K562 (cell line): ENCODE measurements around the gene SLC5A3. TPM values are rescaled to one million over a fixed set of nuclear protein-coding genes. Genes with fewer than 3 reads are reported as not detected.

Source experiments
- BHLHE40 ChIP-seq: IDR thresholded peaks from 2 replicates; pipeline ENCODE4 v1.6.1; 2011; ENCODE audit warnings: low read length, improper control_type of control experiment
- EGR1 ChIP-seq: fragments of 450-650 bp; conservative IDR thresholded peaks from 2 replicates; pipeline ENCODE4 v1.6.1; 2017; ENCODE audit warnings: mild to moderate bottlenecking
- HLTF ChIP-seq: fragments of 450-650 bp; IDR thresholded peaks from 2 replicates; pipeline ENCODE4 v1.6.1; 2016
- PHF20 ChIP-seq: fragments of 450-650 bp; IDR thresholded peaks from 2 replicates; pipeline ENCODE4 v1.6.1; 2018; ENCODE audit not compliant: partially characterized antibody
- PML ChIP-seq: IDR thresholded peaks from 2 replicates; pipeline ENCODE4 v1.6.1; 2012; ENCODE audit warnings: low read length, inconsistent platforms
- POLR3A ChIP-seq: IDR thresholded peaks from 2 replicates; pipeline ENCODE4 v1.6.1; 2011; ENCODE audit warnings: borderline replicate concordance, mild to moderate bottlenecking, moderate library complexity; ENCODE audit not compliant: insufficient read length, insufficient read depth; ENCODE audit errors: extremely low read depth
- PRMT5 ChIP-seq: sonication (generic); formaldehyde crosslinking; IDR thresholded peaks from 2 replicates; pipeline ENCODE4 v1.5.0; 2020; ENCODE audit warnings: missing genetic modification reagents
- RAD21 ChIP-seq, 2 experiments: fragments of 250-450 bp in 1 of 2; fragments of 450-650 bp in 1 of 2; sonication (Bioruptor Pico) in 1 of 2; formaldehyde crosslinking in 1 of 2; IDR thresholded peaks in 1 of 2; conservative IDR thresholded peaks in 1 of 2; 2 replicates each; pipeline versions ENCODE4 v1.4.0 to v1.8.0; 2020 to 2022; ENCODE audit warnings: mild to moderate bottlenecking in 2 of 2, moderate library complexity in 1 of 2
- SIN3A ChIP-seq, 2 experiments: fragments of 150-350 bp in 1 of 2; IDR thresholded peaks; 2 replicates each; pipeline ENCODE4 v1.6.1; 2011 to 2016; ENCODE audit warnings: borderline replicate concordance in 2 of 2, low read depth in 2 of 2, low read length in 2 of 2, mild to moderate bottlenecking in 2 of 2, moderate library complexity in 2 of 2; ENCODE audit not compliant: control insufficient read depth in 1 of 2
- SMAD4 ChIP-seq: fragments of 250-450 bp; sonication (Bioruptor Pico); conservative IDR thresholded peaks from 2 replicates; pipeline ENCODE4 v1.8.0; 2021; ENCODE audit warnings: inconsistent platforms, mild to moderate bottlenecking, moderate library complexity
- SNRNP70 ChIP-seq: fragments of 200-400 bp; formaldehyde crosslinking; optimal IDR thresholded peaks from 2 replicates; pipeline ENCODE3; 2017; ENCODE audit warnings: low read depth, low read length
- STAG1 ChIP-seq: sonication (generic); formaldehyde crosslinking; IDR thresholded peaks from 2 replicates; pipeline ENCODE4 v1.5.0; 2020; ENCODE audit warnings: missing genetic modification reagents, borderline replicate concordance
- SUPT5H ChIP-seq: fragments of 450-650 bp; IDR thresholded peaks from 2 replicates; pipeline ENCODE4 v1.6.1; 2016
- TEAD2 ChIP-seq: fragments of 450-650 bp; IDR thresholded peaks from 2 replicates; pipeline ENCODE4 v1.6.1; 2016; ENCODE audit warnings: missing genetic modification characterization, control low read depth, missing compliant biosample characterization
- ZNF584 ChIP-seq: fragments of 200-800 bp; sonication (Bioruptor generic); IDR thresholded peaks from 2 replicates; pipeline ENCODE4 v1.6.1; 2016; ENCODE audit warnings: low read depth, mild to moderate bottlenecking, missing genetic modification characterization, missing compliant biosample characterization
- polyA plus RNA-seq, 8 experiments: library from polyadenylated mRNA; depleted of rRNA in 4 of 8; stranded (reverse) in 5 of 8; unstranded in 3 of 8; fragments of >200 nt; fragmentation: Nextera tagmentation in 2 of 8; fragmentation: Illumina TruSeq in 1 of 8; extraction: Ambion mirVana in 2 of 8; extraction: Trizol in 1 of 8; gene quantifications; 2 replicates each; pipeline versions ENCODE4 v1.2.1 to v1.2.3, GENCODE V29; 2011 to 2014; ENCODE audit warnings: inconsistent platforms in 1 of 8, missing spikeins in 1 of 8
- total RNA-seq, 7 experiments: library from RNA; depleted of rRNA in 6 of 7; stranded (reverse); fragments of >200 nt in 6 of 7; fragmentation: Illumina TruSeq in 2 of 7; extraction: Trizol in 2 of 7; gene quantifications; 2 replicates each; pipeline versions ENCODE4 v1.2.1 to v1.2.3, GENCODE V29; 2011 to 2021; ENCODE audit warnings: low replicate concordance in 1 of 7
- TF ChIP-seq, protein P1 (sequence below): sonication (generic); formaldehyde crosslinking; IDR thresholded peaks from 2 replicates; pipeline ENCODE4 v1.8.0; 2022; ENCODE audit warnings: missing genetic modification reagents, mild to moderate bottlenecking, moderate library complexity, borderline replicate concordance
- TF ChIP-seq, protein P2 (sequence below): sonication (generic); formaldehyde crosslinking; IDR thresholded peaks from 2 replicates; pipeline ENCODE4 v1.8.0; 2023; ENCODE audit warnings: mild to moderate bottlenecking, missing genetic modification reagents
- TF ChIP-seq, protein P3 (sequence below): sonication (generic); formaldehyde crosslinking; IDR thresholded peaks from 2 replicates; pipeline ENCODE4 v1.8.1; 2023; ENCODE audit warnings: mild to moderate bottlenecking, missing genetic modification reagents
- TF ChIP-seq, protein P4 (sequence below): sonication (generic); formaldehyde crosslinking; IDR thresholded peaks from 2 replicates; pipeline ENCODE4 v1.8.1; 2023; ENCODE audit warnings: mild to moderate bottlenecking, missing genetic modification reagents

Gene SLC5A3
- total and polyA plus RNA-seq, 9 of the 15 experiments (the other 6 are each of a cell fraction or from before 2014, with no cell fraction given), result 2.9 to 20.6 (median 9.0) TPM

DNA sequence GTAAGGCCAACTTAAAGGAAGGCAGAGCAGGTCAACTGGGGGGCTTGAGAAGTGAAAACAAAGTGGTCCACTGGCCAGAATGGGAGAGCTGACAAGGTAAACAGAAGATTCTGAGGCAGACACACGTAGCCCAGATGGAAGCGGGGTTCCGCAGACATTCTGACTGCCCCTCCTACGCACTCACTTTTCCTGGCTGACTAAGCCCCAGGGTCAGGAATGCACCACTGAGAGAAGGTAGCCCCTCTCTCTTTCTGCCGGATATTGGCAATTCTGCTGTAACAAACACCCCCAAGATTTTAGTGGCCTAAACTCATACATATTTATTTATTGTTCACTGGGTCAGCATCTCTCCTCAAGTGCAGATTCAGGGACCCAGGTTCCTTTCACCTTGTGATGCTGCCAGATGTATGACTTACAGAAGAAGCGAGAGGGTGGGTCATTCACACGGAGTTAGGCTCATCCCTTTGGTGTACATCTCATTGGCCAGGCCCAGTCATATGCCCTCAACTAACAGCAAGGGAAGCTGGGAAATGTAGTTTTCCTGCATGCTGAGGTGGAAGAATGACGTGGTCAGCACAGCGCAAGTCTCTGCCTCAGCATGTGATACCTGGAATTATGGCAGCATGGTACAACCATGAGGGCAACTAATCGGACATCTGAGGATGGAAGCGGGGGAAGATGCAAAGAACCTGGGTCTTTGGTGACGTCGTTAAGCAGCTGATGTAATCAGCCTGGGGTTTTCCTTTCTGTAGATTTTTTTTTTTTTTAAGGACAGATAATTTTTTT, 43.4 kb upstream of the SLC5A3 start (continued):
- TF ChIP-seq SNRNP70 (no peak), SUPT5H (no peak), ZNF584 (CRISPR knock-in tag) (no peak), STAG1 (CRISPR knock-in tag) (no peak), HLTF (no peak), SIN3A (IDR thresholded peaks at IDR 0.05; ENCODE audit: borderline replicate concordance in 2 of 2, control insufficient read depth in 1 of 2, low read depth in 2 of 2, low read length in 2 of 2) (no peak), BHLHE40 (peak; percentile 30; the same call in 1 of the 2 replicates), EGR1 (0 out of 2 replicates have a peak, but pooled peaks have one; percentile 3), PHF20 (no peak), POLR3A (no peak), PRMT5 (CRISPR knock-in tag) (no peak), SMAD4 (CRISPR knock-in tag) (0 out of 2 replicates have a peak, but pooled peaks have one; percentile 38), RAD21 (CRISPR knock-in tag; conservative IDR thresholded peaks at IDR 0.05 in 1 of 2, IDR thresholded peaks at IDR 0.05 in 1 of 2) (0 out of 4 replicates have a peak, but pooled peaks of 1 of the 2 experiments have one; percentile 1), PML (no peak), TEAD2 (no peak)
- TF ChIP-seq, protein P1, sequence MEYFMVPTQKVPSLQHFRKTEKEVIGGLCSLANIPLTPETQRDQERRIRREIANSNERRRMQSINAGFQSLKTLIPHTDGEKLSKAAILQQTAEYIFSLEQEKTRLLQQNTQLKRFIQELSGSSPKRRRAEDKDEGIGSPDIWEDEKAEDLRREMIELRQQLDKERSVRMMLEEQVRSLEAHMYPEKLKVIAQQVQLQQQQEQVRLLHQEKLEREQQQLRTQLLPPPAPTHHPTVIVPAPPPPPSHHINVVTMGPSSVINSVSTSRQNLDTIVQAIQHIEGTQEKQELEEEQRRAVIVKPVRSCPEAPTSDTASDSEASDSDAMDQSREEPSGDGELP (CRISPR knock-in tag), result peak; percentile 70
- TF ChIP-seq, protein P2, sequence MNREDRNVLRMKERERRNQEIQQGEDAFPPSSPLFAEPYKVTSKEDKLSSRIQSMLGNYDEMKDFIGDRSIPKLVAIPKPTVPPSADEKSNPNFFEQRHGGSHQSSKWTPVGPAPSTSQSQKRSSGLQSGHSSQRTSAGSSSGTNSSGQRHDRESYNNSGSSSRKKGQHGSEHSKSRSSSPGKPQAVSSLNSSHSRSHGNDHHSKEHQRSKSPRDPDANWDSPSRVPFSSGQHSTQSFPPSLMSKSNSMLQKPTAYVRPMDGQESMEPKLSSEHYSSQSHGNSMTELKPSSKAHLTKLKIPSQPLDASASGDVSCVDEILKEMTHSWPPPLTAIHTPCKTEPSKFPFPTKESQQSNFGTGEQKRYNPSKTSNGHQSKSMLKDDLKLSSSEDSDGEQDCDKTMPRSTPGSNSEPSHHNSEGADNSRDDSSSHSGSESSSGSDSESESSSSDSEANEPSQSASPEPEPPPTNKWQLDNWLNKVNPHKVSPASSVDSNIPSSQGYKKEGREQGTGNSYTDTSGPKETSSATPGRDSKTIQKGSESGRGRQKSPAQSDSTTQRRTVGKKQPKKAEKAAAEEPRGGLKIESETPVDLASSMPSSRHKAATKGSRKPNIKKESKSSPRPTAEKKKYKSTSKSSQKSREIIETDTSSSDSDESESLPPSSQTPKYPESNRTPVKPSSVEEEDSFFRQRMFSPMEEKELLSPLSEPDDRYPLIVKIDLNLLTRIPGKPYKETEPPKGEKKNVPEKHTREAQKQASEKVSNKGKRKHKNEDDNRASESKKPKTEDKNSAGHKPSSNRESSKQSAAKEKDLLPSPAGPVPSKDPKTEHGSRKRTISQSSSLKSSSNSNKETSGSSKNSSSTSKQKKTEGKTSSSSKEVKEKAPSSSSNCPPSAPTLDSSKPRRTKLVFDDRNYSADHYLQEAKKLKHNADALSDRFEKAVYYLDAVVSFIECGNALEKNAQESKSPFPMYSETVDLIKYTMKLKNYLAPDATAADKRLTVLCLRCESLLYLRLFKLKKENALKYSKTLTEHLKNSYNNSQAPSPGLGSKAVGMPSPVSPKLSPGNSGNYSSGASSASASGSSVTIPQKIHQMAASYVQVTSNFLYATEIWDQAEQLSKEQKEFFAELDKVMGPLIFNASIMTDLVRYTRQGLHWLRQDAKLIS (CRISPR knock-in tag), result no peak
- TF ChIP-seq, protein P3, sequence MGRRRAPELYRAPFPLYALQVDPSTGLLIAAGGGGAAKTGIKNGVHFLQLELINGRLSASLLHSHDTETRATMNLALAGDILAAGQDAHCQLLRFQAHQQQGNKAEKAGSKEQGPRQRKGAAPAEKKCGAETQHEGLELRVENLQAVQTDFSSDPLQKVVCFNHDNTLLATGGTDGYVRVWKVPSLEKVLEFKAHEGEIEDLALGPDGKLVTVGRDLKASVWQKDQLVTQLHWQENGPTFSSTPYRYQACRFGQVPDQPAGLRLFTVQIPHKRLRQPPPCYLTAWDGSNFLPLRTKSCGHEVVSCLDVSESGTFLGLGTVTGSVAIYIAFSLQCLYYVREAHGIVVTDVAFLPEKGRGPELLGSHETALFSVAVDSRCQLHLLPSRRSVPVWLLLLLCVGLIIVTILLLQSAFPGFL (CRISPR knock-in tag), result no peak
- TF ChIP-seq, protein P4, sequence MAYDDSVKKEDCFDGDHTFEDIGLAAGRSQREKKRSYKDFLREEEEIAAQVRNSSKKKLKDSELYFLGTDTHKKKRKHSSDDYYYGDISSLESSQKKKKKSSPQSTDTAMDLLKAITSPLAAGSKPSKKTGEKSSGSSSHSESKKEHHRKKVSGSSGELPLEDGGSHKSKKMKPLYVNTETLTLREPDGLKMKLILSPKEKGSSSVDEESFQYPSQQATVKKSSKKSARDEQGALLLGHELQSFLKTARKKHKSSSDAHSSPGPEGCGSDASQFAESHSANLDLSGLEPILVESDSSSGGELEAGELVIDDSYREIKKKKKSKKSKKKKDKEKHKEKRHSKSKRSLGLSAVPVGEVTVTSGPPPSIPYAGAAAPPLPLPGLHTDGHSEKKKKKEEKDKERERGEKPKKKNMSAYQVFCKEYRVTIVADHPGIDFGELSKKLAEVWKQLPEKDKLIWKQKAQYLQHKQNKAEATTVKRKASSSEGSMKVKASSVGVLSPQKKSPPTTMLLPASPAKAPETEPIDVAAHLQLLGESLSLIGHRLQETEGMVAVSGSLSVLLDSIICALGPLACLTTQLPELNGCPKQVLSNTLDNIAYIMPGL (CRISPR knock-in tag), result no peak
